Measurements from ENCODE around the gene TNFRSF19.
A peak's percentile ranks its signal among the peaks of the same experiment; 100 is the strongest.
"Not testable (repeated sequence)": the region's sequence is repeated elsewhere in the genome, so short reads cannot be mapped to it uniquely, and the experiment has no call there.

TNFRSF19 gene

GRCh38 chr13:23570099-23570920, at the start of gene TNFRSF19:
Gene TNFRSF19 (plus strand): TSS chr13:23570412. CDS start chr13:23590184, 19,772 bp downstream.
- no peak for TF ChIP-seq JUND (IDR thresholded peaks at IDR 0.05; ENCODE audit: low read depth)
- in situ Hi-C loops (cut with HindIII; ENCODE audit: low pct_unique_long_range_greater_than_20kb, low sequenced_read_pairs): no loop called here
- peak in 1 of 2 experiments; percentile 5 for DNase-seq (ENCODE audit: low read depth in 1 of 2, low spot score in 1 of 2)

GRCh38 chr13:23529926-23530325, 40.3 kb upstream of the TNFRSF19 start:
- DNase-seq (ENCODE audit: low read depth in 1 of 2, low spot score in 1 of 2); in situ Hi-C loops (cut with HindIII; ENCODE audit: low pct_unique_long_range_greater_than_20kb, low sequenced_read_pairs): not testable (repeated sequence)

- in situ Hi-C loops (cut with HindIII; ENCODE audit: low pct_unique_long_range_greater_than_20kb, low sequenced_read_pairs): no loop called here
- no peak for TF ChIP-seq JUND (IDR thresholded peaks at IDR 0.05; ENCODE audit: low read depth)
- DNase-seq (ENCODE audit: low read depth in 1 of 2, low spot score in 1 of 2): no peak
Observed at GRCh38 chr13:23531446-23531845, 38.8 kb upstream of the TNFRSF19 start.

GRCh38 chr13:23534090-23534489, 36.1 kb upstream of the TNFRSF19 start:
- TF ChIP-seq JUND (IDR thresholded peaks at IDR 0.05; ENCODE audit: low read depth): no peak
- DNase-seq (ENCODE audit: low read depth in 1 of 2, low spot score in 1 of 2): no peak
- in situ Hi-C loops (cut with HindIII; ENCODE audit: low pct_unique_long_range_greater_than_20kb, low sequenced_read_pairs): no loop called here

- no peak for DNase-seq (ENCODE audit: low read depth in 1 of 2, low spot score in 1 of 2)
- in situ Hi-C loops (cut with HindIII; ENCODE audit: low pct_unique_long_range_greater_than_20kb, low sequenced_read_pairs): no loop called here
Observed at GRCh38 chr13:23541221-23541824, 28.9 kb upstream of the TNFRSF19 start.

GRCh38 chr13:23544668-23545067, 25.5 kb upstream of the TNFRSF19 start:
- TF ChIP-seq JUND (IDR thresholded peaks at IDR 0.05; ENCODE audit: low read depth): no peak
- in situ Hi-C loops (cut with HindIII; ENCODE audit: low pct_unique_long_range_greater_than_20kb, low sequenced_read_pairs): no loop called here
- no peak for DNase-seq (ENCODE audit: low read depth in 1 of 2, low spot score in 1 of 2)

More at GRCh38 chr13:23541221-23541824, 28.9 kb upstream of the TNFRSF19 start:
- no peak for TF ChIP-seq JUND (IDR thresholded peaks at IDR 0.05; ENCODE audit: low read depth)

- in situ Hi-C loops (cut with HindIII; ENCODE audit: low pct_unique_long_range_greater_than_20kb, low sequenced_read_pairs): no loop called here
- no peak for DNase-seq (ENCODE audit: low read depth in 1 of 2, low spot score in 1 of 2)
- no peak for TF ChIP-seq JUND (IDR thresholded peaks at IDR 0.05; ENCODE audit: low read depth)
Observed at GRCh38 chr13:23547000-23547590, 23.1 kb upstream of the TNFRSF19 start.

- no peak for TF ChIP-seq JUND (IDR thresholded peaks at IDR 0.05; ENCODE audit: low read depth)
- DNase-seq (ENCODE audit: low read depth in 1 of 2, low spot score in 1 of 2): no peak
- in situ Hi-C loops (cut with HindIII; ENCODE audit: low pct_unique_long_range_greater_than_20kb, low sequenced_read_pairs): no loop called here
Observed at GRCh38 chr13:23549724-23550123, 20.5 kb upstream of the TNFRSF19 start.

GRCh38 chr13:23550163-23550562, 20.0 kb upstream of the TNFRSF19 start:
- no peak for TF ChIP-seq JUND (IDR thresholded peaks at IDR 0.05; ENCODE audit: low read depth)
- in situ Hi-C loops (cut with HindIII; ENCODE audit: low pct_unique_long_range_greater_than_20kb, low sequenced_read_pairs): no loop called here

GRCh38 chr13:23551213-23552008, 18.8 kb upstream of the TNFRSF19 start:
- TF ChIP-seq JUND (IDR thresholded peaks at IDR 0.05; ENCODE audit: low read depth): no peak
- in situ Hi-C loops (cut with HindIII; ENCODE audit: low pct_unique_long_range_greater_than_20kb, low sequenced_read_pairs): no loop called here

More at GRCh38 chr13:23550163-23550562, 20.0 kb upstream of the TNFRSF19 start:
- DNase-seq (ENCODE audit: low read depth in 1 of 2, low spot score in 1 of 2): no peak

GRCh38 chr13:23552171-23552570, 18.0 kb upstream of the TNFRSF19 start:
- TF ChIP-seq JUND (IDR thresholded peaks at IDR 0.05; ENCODE audit: low read depth): no peak
- in situ Hi-C loops (cut with HindIII; ENCODE audit: low pct_unique_long_range_greater_than_20kb, low sequenced_read_pairs): no loop called here
- no peak for DNase-seq (ENCODE audit: low read depth in 1 of 2, low spot score in 1 of 2)

More at GRCh38 chr13:23551213-23552008, 18.8 kb upstream of the TNFRSF19 start:
- no peak for DNase-seq (ENCODE audit: low read depth in 1 of 2, low spot score in 1 of 2)

- TF ChIP-seq JUND (IDR thresholded peaks at IDR 0.05; ENCODE audit: low read depth): no peak
- DNase-seq (ENCODE audit: low read depth in 1 of 2, low spot score in 1 of 2): no peak
- in situ Hi-C loops (cut with HindIII; ENCODE audit: low pct_unique_long_range_greater_than_20kb, low sequenced_read_pairs): no loop called here
Observed at GRCh38 chr13:23552661-23553060, 17.6 kb upstream of the TNFRSF19 start.

Measured in T47D (cell line).